ENCODE results near the gene ERMN. TPM values are rescaled to one million over a fixed set of nuclear protein-coding genes. Genes with fewer than 3 reads are reported as not detected.
"Not testable (repeated sequence)": the region's sequence is repeated elsewhere in the genome, so short reads cannot be mapped to it uniquely, and the experiment has no call there.

ERMN gene
- total and polyA plus RNA-seq, 2 of the 13 experiments (the other 11 are each of a cell fraction or from before 2014, with no cell fraction given), result not detected

DNA sequence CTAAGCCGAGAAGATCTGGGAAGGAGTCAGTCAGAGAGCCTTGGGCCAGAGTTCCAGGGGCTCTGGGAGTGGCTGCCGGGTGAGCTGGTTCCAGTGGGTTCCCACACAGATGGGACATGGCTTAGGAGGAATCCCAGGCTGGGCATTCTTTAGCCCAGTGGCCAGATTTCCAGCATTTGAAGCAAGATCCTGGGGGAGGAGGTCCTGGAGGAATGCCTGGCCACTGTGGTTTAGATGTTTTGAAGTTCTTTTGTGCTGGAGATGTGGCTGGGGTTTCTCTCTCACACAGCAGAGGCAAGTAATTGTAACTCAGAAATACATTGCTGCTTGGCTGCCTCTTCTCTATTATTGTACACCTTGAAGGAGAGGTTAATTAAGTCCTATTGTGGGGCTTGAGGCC, 15.8 kb upstream of the ERMN start:
- FAIRE-seq; H3K9ac ChIP-seq (ENCODE audit: insufficient read depth, low read depth, low read length); H3K4me1 ChIP-seq (ENCODE audit: insufficient read depth, low read length); H3K27ac ChIP-seq (ENCODE audit: extremely low read length, insufficient read depth, low read length); H3K27me3 ChIP-seq (ENCODE audit: control insufficient read depth in 1 of 2, insufficient read depth in 2 of 2, low read length in 2 of 2); ATAC-seq; in situ Hi-C loops (cut with HindIII; ENCODE audit: extremely low pct_ligation_motif_present, low pct_unique_long_range_greater_than_20kb); H4K20me1 ChIP-seq (ENCODE audit: insufficient read depth, low read length); H3K4me2 ChIP-seq (ENCODE audit: low read depth, low read length); intact Hi-C loops (cut with micrococcal nuclease; ENCODE audit: unreplicated experiment); H2AFZ ChIP-seq (ENCODE audit: low read length); H3K36me3 ChIP-seq (replicated peaks in 1 of 2; ENCODE audit: control insufficient read depth in 1 of 2, insufficient read depth in 2 of 2, low read length in 2 of 2); CTCF ChIA-PET (ENCODE audit: low intra/inter-chr PET ratio, low total read pairs); DNase-seq (ENCODE audit: low spot score); H3K79me2 ChIP-seq (ENCODE audit: insufficient read depth, low read length); POLR2A ChIA-PET; H3K4me3 ChIP-seq (replicated peaks in 1 of 3; ENCODE audit: insufficient read depth in 1 of 3, low read depth in 2 of 3, low read length in 3 of 3); BruUV-seq (replicated peaks): not testable (repeated sequence)
- peaks cover 15% of the 10 kb centered on the region; the same call in 1 of the 2 replicates for H3K9me3 ChIP-seq (ENCODE audit: low read length)
- WGBS (ENCODE audit: low lambda C conversion rate), result 14% methylated on average over 2 of the region's 2 CpGs

DNA sequence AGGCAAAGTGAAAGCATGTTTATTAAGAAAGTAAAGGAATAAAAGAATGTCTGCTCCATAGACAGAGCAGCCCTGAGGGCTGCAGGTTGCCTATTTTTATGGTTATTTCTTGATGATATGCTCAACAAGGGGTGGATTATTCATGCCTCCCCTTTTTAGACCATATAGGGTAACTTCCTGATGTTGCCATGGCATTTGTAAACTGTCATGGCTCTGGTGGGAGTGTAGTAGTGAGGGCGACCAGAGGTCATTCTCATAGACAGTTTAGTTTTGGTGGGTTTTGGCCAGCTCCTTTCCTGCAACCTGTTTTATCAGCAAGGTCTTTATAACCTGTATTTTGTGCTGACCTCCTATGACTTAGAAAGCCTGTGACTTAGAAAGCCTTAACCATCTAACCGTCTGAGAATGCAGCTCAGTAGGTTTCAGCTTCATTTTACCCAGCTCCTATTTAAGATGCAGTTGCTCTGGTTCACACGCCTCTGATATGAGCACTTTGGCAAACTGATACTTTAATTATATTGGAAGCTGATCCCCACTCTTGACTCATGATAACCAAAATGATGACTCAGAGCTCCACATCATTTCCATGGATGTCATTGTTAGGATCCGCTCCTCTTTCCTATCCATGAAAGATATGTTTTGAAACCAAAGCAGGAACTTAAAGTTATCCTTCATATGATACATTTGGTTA, 14.5 kb upstream of the ERMN start:
- POLR2A ChIA-PET, result no interaction called here
- FAIRE-seq (no peak), DNase-seq (ENCODE audit: low spot score) (no peak), ATAC-seq (no peak)
- intact Hi-C loops (cut with micrococcal nuclease; ENCODE audit: unreplicated experiment), result loop anchor here (10.0 kb wide), 1 partner anchor 1965 kb away; no protein-coding TSS in a partner anchor
- H4K20me1 ChIP-seq (ENCODE audit: insufficient read depth, low read length), result no peaks in the 10 kb centered on the region
- CTCF ChIA-PET (ENCODE audit: low intra/inter-chr PET ratio, low total read pairs), result no interaction called here
- H3K9ac ChIP-seq (ENCODE audit: insufficient read depth, low read depth, low read length), result no peak overlapping the region
- in situ Hi-C loops (cut with HindIII; ENCODE audit: extremely low pct_ligation_motif_present, low pct_unique_long_range_greater_than_20kb), result no loop called here
- H3K36me3 ChIP-seq (replicated peaks in 1 of 2; ENCODE audit: control insufficient read depth in 1 of 2, insufficient read depth in 2 of 2, low read length in 2 of 2), result no peaks in the 10 kb centered on the region
- no peak overlapping the region for H3K4me3 ChIP-seq (replicated peaks in 1 of 3; ENCODE audit: insufficient read depth in 1 of 3, low read depth in 2 of 3, low read length in 3 of 3)
- no peak overlapping the region for H2AFZ ChIP-seq (ENCODE audit: low read length)
- no TSS peak for BruUV-seq (replicated peaks)
- H3K27ac ChIP-seq (ENCODE audit: extremely low read length, insufficient read depth, low read length), result no peak overlapping the region
- no peaks in the 10 kb centered on the region for H3K4me1 ChIP-seq (ENCODE audit: insufficient read depth, low read length)
- 28% methylated on average over 4 of the region's 4 CpGs for WGBS (ENCODE audit: low lambda C conversion rate)
- H3K9me3 ChIP-seq (ENCODE audit: low read length), result peaks cover 8% of the 10 kb centered on the region; the same call in 1 of the 2 replicates
- no peaks in the 10 kb centered on the region for H3K27me3 ChIP-seq (ENCODE audit: control insufficient read depth in 1 of 2, insufficient read depth in 2 of 2, low read length in 2 of 2)
- H3K4me2 ChIP-seq (ENCODE audit: low read depth, low read length), result no peak overlapping the region
- H3K79me2 ChIP-seq (ENCODE audit: insufficient read depth, low read length), result no peaks in the 10 kb centered on the region
- no peak for TF ChIP-seq RFX1 (IDR thresholded peaks at IDR 0.05)
- TF ChIP-seq ZNF816 (CRISPR knock-in tag; IDR thresholded peaks at IDR 0.05; ENCODE audit: borderline replicate concordance), result no peak
- no peak for TF ChIP-seq KMT2A (CRISPR knock-in tag; IDR thresholded peaks at IDR 0.05)
- no peak for TF ChIP-seq ZFAT (CRISPR knock-in tag; conservative IDR thresholded peaks at IDR 0.05)
- TF ChIP-seq ZNF709 (CRISPR knock-in tag; IDR thresholded peaks at IDR 0.05), result no peak
- TF ChIP-seq, protein P1, sequence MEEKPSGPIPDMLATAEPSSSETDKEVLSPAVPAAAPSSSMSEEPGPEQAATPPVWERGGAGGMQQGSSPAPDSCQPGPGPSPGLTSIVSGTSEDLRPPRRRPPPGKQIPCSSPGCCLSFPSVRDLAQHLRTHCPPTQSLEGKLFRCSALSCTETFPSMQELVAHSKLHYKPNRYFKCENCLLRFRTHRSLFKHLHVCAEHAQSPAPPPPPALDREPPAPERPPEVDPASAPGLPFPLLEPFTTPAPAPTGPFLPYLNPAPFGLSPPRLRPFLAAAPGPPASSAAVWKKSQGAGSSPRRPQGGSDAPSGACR (CRISPR knock-in tag; IDR thresholded peaks at IDR 0.05), result no peak
- TF ChIP-seq, protein P2, sequence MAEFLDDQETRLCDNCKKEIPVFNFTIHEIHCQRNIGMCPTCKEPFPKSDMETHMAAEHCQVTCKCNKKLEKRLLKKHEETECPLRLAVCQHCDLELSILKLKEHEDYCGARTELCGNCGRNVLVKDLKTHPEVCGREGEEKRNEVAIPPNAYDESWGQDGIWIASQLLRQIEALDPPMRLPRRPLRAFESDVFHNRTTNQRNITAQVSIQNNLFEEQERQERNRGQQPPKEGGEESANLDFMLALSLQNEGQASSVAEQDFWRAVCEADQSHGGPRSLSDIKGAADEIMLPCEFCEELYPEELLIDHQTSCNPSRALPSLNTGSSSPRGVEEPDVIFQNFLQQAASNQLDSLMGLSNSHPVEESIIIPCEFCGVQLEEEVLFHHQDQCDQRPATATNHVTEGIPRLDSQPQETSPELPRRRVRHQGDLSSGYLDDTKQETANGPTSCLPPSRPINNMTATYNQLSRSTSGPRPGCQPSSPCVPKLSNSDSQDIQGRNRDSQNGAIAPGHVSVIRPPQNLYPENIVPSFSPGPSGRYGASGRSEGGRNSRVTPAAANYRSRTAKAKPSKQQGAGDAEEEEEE (CRISPR knock-in tag; IDR thresholded peaks at IDR 0.05; ENCODE audit: borderline replicate concordance), result no peak
- TF ChIP-seq, protein P3, sequence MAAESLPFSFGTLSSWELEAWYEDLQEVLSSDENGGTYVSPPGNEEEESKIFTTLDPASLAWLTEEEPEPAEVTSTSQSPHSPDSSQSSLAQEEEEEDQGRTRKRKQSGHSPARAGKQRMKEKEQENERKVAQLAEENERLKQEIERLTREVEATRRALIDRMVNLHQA (CRISPR knock-in tag; IDR thresholded peaks at IDR 0.05), result no peak
- TF ChIP-seq, protein P4, sequence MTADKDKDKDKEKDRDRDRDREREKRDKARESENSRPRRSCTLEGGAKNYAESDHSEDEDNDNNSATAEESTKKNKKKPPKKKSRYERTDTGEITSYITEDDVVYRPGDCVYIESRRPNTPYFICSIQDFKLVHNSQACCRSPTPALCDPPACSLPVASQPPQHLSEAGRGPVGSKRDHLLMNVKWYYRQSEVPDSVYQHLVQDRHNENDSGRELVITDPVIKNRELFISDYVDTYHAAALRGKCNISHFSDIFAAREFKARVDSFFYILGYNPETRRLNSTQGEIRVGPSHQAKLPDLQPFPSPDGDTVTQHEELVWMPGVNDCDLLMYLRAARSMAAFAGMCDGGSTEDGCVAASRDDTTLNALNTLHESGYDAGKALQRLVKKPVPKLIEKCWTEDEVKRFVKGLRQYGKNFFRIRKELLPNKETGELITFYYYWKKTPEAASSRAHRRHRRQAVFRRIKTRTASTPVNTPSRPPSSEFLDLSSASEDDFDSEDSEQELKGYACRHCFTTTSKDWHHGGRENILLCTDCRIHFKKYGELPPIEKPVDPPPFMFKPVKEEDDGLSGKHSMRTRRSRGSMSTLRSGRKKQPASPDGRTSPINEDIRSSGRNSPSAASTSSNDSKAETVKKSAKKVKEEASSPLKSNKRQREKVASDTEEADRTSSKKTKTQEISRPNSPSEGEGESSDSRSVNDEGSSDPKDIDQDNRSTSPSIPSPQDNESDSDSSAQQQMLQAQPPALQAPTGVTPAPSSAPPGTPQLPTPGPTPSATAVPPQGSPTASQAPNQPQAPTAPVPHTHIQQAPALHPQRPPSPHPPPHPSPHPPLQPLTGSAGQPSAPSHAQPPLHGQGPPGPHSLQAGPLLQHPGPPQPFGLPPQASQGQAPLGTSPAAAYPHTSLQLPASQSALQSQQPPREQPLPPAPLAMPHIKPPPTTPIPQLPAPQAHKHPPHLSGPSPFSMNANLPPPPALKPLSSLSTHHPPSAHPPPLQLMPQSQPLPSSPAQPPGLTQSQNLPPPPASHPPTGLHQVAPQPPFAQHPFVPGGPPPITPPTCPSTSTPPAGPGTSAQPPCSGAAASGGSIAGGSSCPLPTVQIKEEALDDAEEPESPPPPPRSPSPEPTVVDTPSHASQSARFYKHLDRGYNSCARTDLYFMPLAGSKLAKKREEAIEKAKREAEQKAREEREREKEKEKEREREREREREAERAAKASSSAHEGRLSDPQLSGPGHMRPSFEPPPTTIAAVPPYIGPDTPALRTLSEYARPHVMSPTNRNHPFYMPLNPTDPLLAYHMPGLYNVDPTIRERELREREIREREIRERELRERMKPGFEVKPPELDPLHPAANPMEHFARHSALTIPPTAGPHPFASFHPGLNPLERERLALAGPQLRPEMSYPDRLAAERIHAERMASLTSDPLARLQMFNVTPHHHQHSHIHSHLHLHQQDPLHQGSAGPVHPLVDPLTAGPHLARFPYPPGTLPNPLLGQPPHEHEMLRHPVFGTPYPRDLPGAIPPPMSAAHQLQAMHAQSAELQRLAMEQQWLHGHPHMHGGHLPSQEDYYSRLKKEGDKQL (CRISPR knock-in tag; IDR thresholded peaks at IDR 0.05; ENCODE audit: low read depth), result no peak
- TF ChIP-seq NFE2L2 (IDR thresholded peaks at IDR 0.05; ENCODE audit: low read length), result no peak
